HG02852 (cell line): ENCODE measurements around the gene LMBR1.
"Not testable (repeated sequence)": the region's sequence is repeated elsewhere in the genome, so short reads cannot be mapped to it uniquely, and the experiment has no call there.

Experiments
- ATAC-seq: cut with Tn5 transposase; IDR thresholded peaks from one replicate; pipeline ENCODE4 v1.9.1; 2021; ENCODE audit warnings: mild to moderate bottlenecking, moderate library complexity; ENCODE audit not compliant: unreplicated experiment

LMBR1 gene

GRCh38 chr7:156848979-156849378 lies 44.0 kb downstream of the LMBR1 start:
- ATAC-seq: no peak

GRCh38 chr7:156845379-156846101 lies 47.4 kb downstream of the LMBR1 start:
- ATAC-seq: no peak

- ATAC-seq: not testable (repeated sequence)
Observed at GRCh38 chr7:156843582-156843981, 49.4 kb downstream of the LMBR1 start.

- no peak for ATAC-seq
Observed at GRCh38 chr7:156843157-156843556, 49.8 kb downstream of the LMBR1 start.

GRCh38 chr7:156842740-156843140 lies 50.2 kb downstream of the LMBR1 start:
- no peak for ATAC-seq

GRCh38 chr7:156842317-156842716 lies 50.7 kb downstream of the LMBR1 start:
- ATAC-seq: no peak

- no peak for ATAC-seq
Observed at GRCh38 chr7:156841497-156841896, 51.5 kb downstream of the LMBR1 start.

- no peak for ATAC-seq
Observed at GRCh38 chr7:156840134-156840533, 52.8 kb downstream of the LMBR1 start.

GRCh38 chr7:156836443-156836842 lies 56.5 kb downstream of the LMBR1 start:
- ATAC-seq: no peak

GRCh38 chr7:156834462-156834861 lies 58.5 kb downstream of the LMBR1 start:
- ATAC-seq: no peak

- ATAC-seq: no peak
Observed at GRCh38 chr7:156833312-156833711, 59.7 kb downstream of the LMBR1 start.

GRCh38 chr7:156832195-156832877 lies 60.6 kb downstream of the LMBR1 start:
- ATAC-seq: no peak

GRCh38 chr7:156829669-156830336 lies 63.2 kb downstream of the LMBR1 start:
- ATAC-seq: no peak

- no peak for ATAC-seq
Observed at GRCh38 chr7:156827587-156828203, 65.3 kb downstream of the LMBR1 start.

GRCh38 chr7:156823435-156823834 lies 69.5 kb downstream of the LMBR1 start:
- no peak for ATAC-seq

GRCh38 chr7:156820445-156821063 lies 72.4 kb downstream of the LMBR1 start:
- no peak for ATAC-seq

- no peak for ATAC-seq
Observed at GRCh38 chr7:156819733-156820295, 73.2 kb downstream of the LMBR1 start.

- no peak for ATAC-seq
Observed at GRCh38 chr7:156818133-156818532, 74.8 kb downstream of the LMBR1 start.

- no peak for ATAC-seq
Observed at GRCh38 chr7:156816943-156817572, 75.9 kb downstream of the LMBR1 start.

GRCh38 chr7:156811706-156812105 lies 81.3 kb downstream of the LMBR1 start:
- no peak for ATAC-seq
